IMR-90 (cell line): ENCODE results near the gene EVA1A. TPM values are rescaled to one million over a fixed set of nuclear protein-coding genes. Genes with fewer than 3 reads are reported as not detected.

Source experiments
- ATAC-seq: fragments of 200-7000 bp; cut with Tn5 transposase; 2 replicates; pipeline ENCODE4 v1.9.1; 2020; ENCODE audit warnings: low read depth, mild to moderate bottlenecking, moderate library complexity
- BruUV-seq: library from RNA; stranded (reverse); fragments of 400-500 nt; replicated peaks from 2 replicates; lab custom pipeline; 2021; lab: Mats Ljungman, UMichigan
- CTCF ChIA-PET: fragments of 300-600 bp; formaldehyde crosslinking; extraction: SDS; loops from one replicate; lab custom pipeline; 2021; ENCODE audit warnings: antibody characterized with exemption; lab: Yijun Ruan, JAX
- POLR2A ChIA-PET: fragments of 300-600 bp; sonication (Branson Sonifier 250); formaldehyde crosslinking; loops from one replicate; lab custom pipeline; 2022; ENCODE audit warnings: antibody characterized with exemption; ENCODE audit not compliant: unreplicated experiment; lab: Charles Lee
- DNase-seq: peaks from one replicate; pipeline ENCODE4 v3.0.0; 2013
- H2AFZ ChIP-seq: replicated peaks from 2 replicates; pipeline ENCODE3; 2013; ENCODE audit warnings: low read length, mild to moderate bottlenecking; ENCODE audit not compliant: poor library complexity
- H2AK5ac ChIP-seq: 2 replicates; pipeline ENCODE4 v1.6.1; 2013; ENCODE audit warnings: low read depth, low read length, inconsistent platforms
- H2AK9ac ChIP-seq: replicated peaks from 2 replicates; pipeline ENCODE3; 2013; ENCODE audit warnings: mild to moderate bottlenecking, low read depth, low read length, moderate library complexity; ENCODE audit not compliant: poor library complexity
- H2BK120ac ChIP-seq: 2 replicates; pipeline ENCODE4 v1.6.1; 2013; ENCODE audit warnings: low read depth, low read length, inconsistent platforms
- H2BK15ac ChIP-seq: 3 replicates; pipeline ENCODE4 v1.6.1; 2013; ENCODE audit warnings: low read depth, low read length, inconsistent platforms
- H2BK20ac ChIP-seq: 2 replicates; pipeline ENCODE4 v1.6.1; 2013; ENCODE audit warnings: low read depth, mild to moderate bottlenecking, inconsistent platforms, low read length, moderate library complexity
- H2BK5ac ChIP-seq: 2 replicates; pipeline ENCODE4 v1.6.1; 2013; ENCODE audit warnings: mild to moderate bottlenecking, low read depth, low read length, inconsistent platforms; ENCODE audit not compliant: poor library complexity, severe bottlenecking
- H3K14ac ChIP-seq: replicated peaks from 2 replicates; pipeline ENCODE4 v1.6.1; 2013; ENCODE audit warnings: low read depth, low read length, inconsistent platforms
- H3K18ac ChIP-seq: 2 replicates; pipeline ENCODE4 v1.6.1; 2013; ENCODE audit warnings: low read depth, low read length, control low read depth
- H3K23ac ChIP-seq: 2 replicates; pipeline ENCODE4 v1.6.1; 2013; ENCODE audit warnings: low read depth, low read length, inconsistent platforms
- H3K27ac ChIP-seq: 2 replicates; pipeline ENCODE4 v1.5.1; 2013; ENCODE audit warnings: mild to moderate bottlenecking, control low read depth, low read length; ENCODE audit not compliant: insufficient read depth
- H3K27me3 ChIP-seq: 2 replicates; pipeline ENCODE4 v1.6.1; 2013; ENCODE audit warnings: low read length; ENCODE audit not compliant: control insufficient read depth, insufficient read depth
- H3K36me3 ChIP-seq: 2 replicates; pipeline ENCODE4 v1.6.1; 2013; ENCODE audit warnings: low read length, mixed read lengths; ENCODE audit not compliant: control insufficient read depth, insufficient read depth
- H3K4ac ChIP-seq: 2 replicates; pipeline ENCODE4 v1.6.1; 2013; ENCODE audit warnings: low read depth, low read length, inconsistent platforms
- H3K4me1 ChIP-seq: 2 replicates; pipeline ENCODE4 v1.6.1; 2013; ENCODE audit warnings: low read length, mixed read lengths; ENCODE audit not compliant: control insufficient read depth, insufficient read depth
- H3K4me2 ChIP-seq: 2 replicates; pipeline ENCODE4 v1.6.1; 2013; ENCODE audit warnings: low read depth, mild to moderate bottlenecking, control low read depth, low read length, moderate library complexity
- H3K4me3 ChIP-seq: 2 replicates; pipeline ENCODE4 v1.5.1; 2013; ENCODE audit warnings: low read depth, mild to moderate bottlenecking, control low read depth, low read length, moderate library complexity; ENCODE audit not compliant: insufficient read depth
- H3K56ac ChIP-seq: 2 replicates; pipeline ENCODE4 v1.6.1; 2013; ENCODE audit warnings: low read length, inconsistent platforms; ENCODE audit not compliant: insufficient read depth; ENCODE audit errors: extremely low read depth
- H3K79me1 ChIP-seq, 2 experiments: 2 replicates each; pipeline ENCODE4 v1.6.1; 2013; ENCODE audit warnings: low read length in 2 of 2, inconsistent platforms in 1 of 2, low read depth in 1 of 2
- H3K9ac ChIP-seq: 2 replicates; pipeline ENCODE4 v1.6.1; 2013; ENCODE audit warnings: low read depth, low read length, control low read depth
- H3K9me1 ChIP-seq: 2 replicates; pipeline ENCODE4 v1.6.1; 2013; ENCODE audit warnings: low read length, inconsistent platforms; ENCODE audit not compliant: insufficient read depth
- H3K9me3 ChIP-seq: 2 replicates; pipeline ENCODE4 v1.6.1; 2013; ENCODE audit warnings: low read length; ENCODE audit not compliant: control insufficient read depth, insufficient read depth
- H4K20me1 ChIP-seq: 2 replicates; pipeline ENCODE4 v1.6.1; 2013; ENCODE audit warnings: low read length, inconsistent platforms; ENCODE audit not compliant: insufficient read depth
- H4K5ac ChIP-seq: 2 replicates; pipeline ENCODE4 v1.6.1; 2013; ENCODE audit warnings: mild to moderate bottlenecking, low read depth, low read length, control low read depth
- H4K8ac ChIP-seq, 2 experiments: 2 replicates each; pipeline ENCODE4 v1.6.1; 2013; ENCODE audit warnings: low read depth in 2 of 2, low read length in 2 of 2, control low read depth in 1 of 2, inconsistent platforms in 1 of 2
- H4K91ac ChIP-seq: 2 replicates; pipeline ENCODE4 v1.6.1; 2013; ENCODE audit warnings: low read depth, low read length, inconsistent platforms; ENCODE audit not compliant: insufficient read depth
- BHLHE40 ChIP-seq: fragments of 150-350 bp; IDR thresholded peaks from 2 replicates; pipeline ENCODE4 v1.6.1; 2016; ENCODE audit warnings: mild to moderate bottlenecking, low read depth, low read length
- CEBPB ChIP-seq: IDR thresholded peaks from 2 replicates; pipeline ENCODE4 v1.6.1; 2012; ENCODE audit warnings: low read depth, low read length, improper control_type of control experiment
- CHD1 ChIP-seq: IDR thresholded peaks from 2 replicates; pipeline ENCODE4 v1.6.1; 2012; ENCODE audit warnings: low read depth, low read length, improper control_type of control experiment
- CTCF ChIP-seq: conservative IDR thresholded peaks from 2 replicates; pipeline ENCODE4 v1.5.1; 2012; ENCODE audit warnings: mild to moderate bottlenecking, low read depth, low read length, improper control_type of control experiment
- ELK1 ChIP-seq: fragments of 150-350 bp; IDR thresholded peaks from 2 replicates; pipeline ENCODE4 v1.6.1; 2016; ENCODE audit warnings: low read depth, mild to moderate bottlenecking, low read length, moderate library complexity, borderline replicate concordance
- FOS ChIP-seq: fragments of 150-350 bp; IDR thresholded peaks from 2 replicates; pipeline ENCODE4 v1.6.1; 2016; ENCODE audit warnings: low read depth, low read length
- MAZ ChIP-seq: IDR thresholded peaks from 2 replicates; pipeline ENCODE4 v1.6.1; 2012; ENCODE audit warnings: low read depth, mild to moderate bottlenecking, low read length, improper control_type of control experiment, moderate library complexity, borderline replicate concordance
- RCOR1 ChIP-seq: IDR thresholded peaks from 2 replicates; pipeline ENCODE4 v1.6.1; 2012; ENCODE audit warnings: mild to moderate bottlenecking, low read length, improper control_type of control experiment; ENCODE audit not compliant: insufficient replicate concordance
- SMC3 ChIP-seq: fragments of 150-350 bp; IDR thresholded peaks from 2 replicates; pipeline ENCODE4 v1.6.1; 2016; ENCODE audit warnings: low read depth, mild to moderate bottlenecking, antibody characterized with exemption, low read length, moderate library complexity
- WGBS, 2 experiments: methylation state at CpG; one replicate each; pipeline versions ENCODE4 v1.1.5 to v1.1.7; 2013; ENCODE audit warnings: missing lambda C conversion rate in 2 of 2; ENCODE audit not compliant: insufficient read length in 1 of 2; ENCODE audit errors: extremely low coverage in 2 of 2; 5-methylcytosine and 5-hydroxymethylcytosine counted together
- dilution Hi-C: fragments of 300-500 bp; cut with HindIII; formaldehyde crosslinking; loops from one replicate; pipeline ENCODE4 v1.14.3; 2018; ENCODE audit warnings: low sequenced_read_pairs; ENCODE audit not compliant: unreplicated experiment
- in situ Hi-C: fragments of 300-500 bp; cut with MboI; formaldehyde crosslinking; loops from 3 replicates; pipeline ENCODE4 v1.14.3; 2019; ENCODE audit warnings: low sequenced_read_pairs, inconsistent platforms, mixed read lengths
- intact Hi-C: fragments of 100-400 bp; cut with micrococcal nuclease; formaldehyde crosslinking; loops from 2 replicates; pipeline ENCODE4 v1.10.0; 2022
- polyA plus RNA-seq, 3 experiments: library from polyadenylated mRNA; depleted of rRNA; stranded (reverse); fragments of >200 nt; gene quantifications; 2 replicates each; pipeline ENCODE4 v1.2.3, GENCODE V29; 2012; ENCODE audit warnings: low replicate concordance in 1 of 3
- total RNA-seq: library from RNA; depleted of rRNA; stranded (reverse); fragments of >200 nt; gene quantifications from 2 replicates; pipeline ENCODE4 v1.2.3, GENCODE V29; 2012

EVA1A gene
- total and polyA plus RNA-seq, 2 of the 4 experiments (the other 2 are of a cell fraction), result 54.5 to 93.7 TPM

GRCh38 chr2:75453384-75454240 lies 107.1 kb downstream of the EVA1A start:
- Histone ChIP-seq H3K56ac (no peak overlapping the region), H3K27me3 (peaks cover 17% of the 10 kb centered on the region), H2BK5ac (no peak overlapping the region), H2BK15ac (no peak overlapping the region), H3K4me3 (no peak overlapping the region), H3K4me1 (no peaks in the 10 kb centered on the region), H4K91ac (no peak overlapping the region), H2AK5ac (no peak overlapping the region), H3K4ac (no peak overlapping the region), H3K36me3 (no peaks in the 10 kb centered on the region), H2AFZ (no peak overlapping the region), H3K18ac (no peak overlapping the region), H3K9me1 (no peaks in the 10 kb centered on the region), H4K5ac (no peak overlapping the region), H4K20me1 (no peaks in the 10 kb centered on the region), H3K9me3 (no peaks in the 10 kb centered on the region), H2BK120ac (no peak overlapping the region), H3K4me2 (no peak overlapping the region), H2AK9ac (no peak overlapping the region), H4K8ac (no peak overlapping the region), H3K14ac (no peak overlapping the region), H2BK20ac (no peak overlapping the region), H3K9ac (no peak overlapping the region), H3K79me1 (no peaks in the 10 kb centered on the region), H3K23ac (no peak overlapping the region), H3K27ac (no peak overlapping the region)
- WGBS, 2 experiments, result 43% methylated on average over 3 of the region's 5 CpGs; no CpG with 5 or more reads in 1 of the 2 experiments
- dilution Hi-C loops, result loop anchor here (25.0 kb wide), 1 partner anchor 184 kb away; the partner anchor contains the start of gene MRPL19
- BruUV-seq, result no TSS peak
- no peak for ATAC-seq
- no peak for DNase-seq
- in situ Hi-C loops, result no loop called here
- ChIA-PET POLR2A (no interaction called here), CTCF (no interaction called here)
- TF ChIP-seq BHLHE40 (no peak), FOS (no peak), CEBPB (no peak), MAZ (no peak), ELK1 (no peak), CHD1 (no peak), CTCF (no peak), SMC3 (no peak), RCOR1 (no peak)
- intact Hi-C loops, result no loop called here
